Choroid plexus epithelial cell (primary cell): ENCODE data around the gene TMC1.
"Not testable (repeated sequence)": the region's sequence is repeated elsewhere in the genome, so short reads cannot be mapped to it uniquely, and the experiment has no call there.

Experiments used
- DNase-seq: peaks from one replicate; pipeline ENCODE4 v3.0.0-alpha.2; 2010; ENCODE audit warnings: low read depth
- H3K4me3 ChIP-seq: 2 replicates; pipeline ENCODE4 v1.5.1; 2011; ENCODE audit warnings: low read depth, mild to moderate bottlenecking, control low read depth, low read length, moderate library complexity
- TF ChIP-seq, protein P1 (sequence below): conservative IDR thresholded peaks from 2 replicates; pipeline ENCODE4 v1.5.1; 2011; ENCODE audit warnings: low read depth, mild to moderate bottlenecking, control low read depth, inconsistent platforms, low read length, moderate library complexity

The TMC1 gene

DNA sequence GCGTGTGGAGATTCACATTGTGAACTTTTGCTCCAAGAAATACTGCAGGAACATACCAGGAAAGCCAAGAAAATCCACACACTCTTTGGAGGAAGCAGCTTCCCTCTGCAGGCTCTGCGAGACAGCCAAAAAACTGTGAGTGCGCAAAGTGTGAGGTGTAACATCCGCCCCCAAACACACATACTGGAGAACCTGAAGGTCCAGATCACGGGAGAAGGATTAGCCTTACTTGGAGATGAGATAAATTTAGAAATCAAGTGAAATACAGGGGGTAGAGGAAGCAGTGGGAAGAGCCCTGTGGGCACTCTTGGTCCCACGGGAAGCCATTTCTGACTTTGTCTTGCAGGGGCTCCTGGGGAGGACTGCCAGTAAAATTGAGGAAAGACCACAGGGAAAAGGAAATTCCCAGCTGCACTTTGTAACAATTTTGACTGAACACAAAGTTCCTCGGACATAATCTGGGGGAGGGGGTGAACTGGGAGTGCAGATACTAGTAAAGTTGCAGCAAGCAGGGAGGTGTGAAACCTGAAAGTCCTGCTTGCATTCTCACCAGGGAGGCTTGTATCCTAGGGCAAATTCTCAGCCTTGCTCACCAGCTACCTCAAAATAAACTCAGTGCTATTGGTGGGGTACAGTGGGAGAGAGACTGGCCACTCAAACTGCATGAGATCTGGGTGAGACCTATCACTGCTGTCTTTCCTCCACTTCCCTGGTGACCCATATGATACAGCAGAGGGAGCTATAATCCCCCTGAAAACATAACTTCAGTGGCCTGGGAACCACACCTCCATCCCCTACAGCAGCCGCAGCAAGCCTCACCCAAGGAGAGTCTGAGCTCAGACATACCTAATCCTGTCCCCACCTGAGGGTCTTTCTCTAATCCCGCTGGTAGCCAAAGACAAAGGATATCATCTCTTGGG lies 322.4 kb downstream of the TMC1 start:
- TF ChIP-seq, protein P1, sequence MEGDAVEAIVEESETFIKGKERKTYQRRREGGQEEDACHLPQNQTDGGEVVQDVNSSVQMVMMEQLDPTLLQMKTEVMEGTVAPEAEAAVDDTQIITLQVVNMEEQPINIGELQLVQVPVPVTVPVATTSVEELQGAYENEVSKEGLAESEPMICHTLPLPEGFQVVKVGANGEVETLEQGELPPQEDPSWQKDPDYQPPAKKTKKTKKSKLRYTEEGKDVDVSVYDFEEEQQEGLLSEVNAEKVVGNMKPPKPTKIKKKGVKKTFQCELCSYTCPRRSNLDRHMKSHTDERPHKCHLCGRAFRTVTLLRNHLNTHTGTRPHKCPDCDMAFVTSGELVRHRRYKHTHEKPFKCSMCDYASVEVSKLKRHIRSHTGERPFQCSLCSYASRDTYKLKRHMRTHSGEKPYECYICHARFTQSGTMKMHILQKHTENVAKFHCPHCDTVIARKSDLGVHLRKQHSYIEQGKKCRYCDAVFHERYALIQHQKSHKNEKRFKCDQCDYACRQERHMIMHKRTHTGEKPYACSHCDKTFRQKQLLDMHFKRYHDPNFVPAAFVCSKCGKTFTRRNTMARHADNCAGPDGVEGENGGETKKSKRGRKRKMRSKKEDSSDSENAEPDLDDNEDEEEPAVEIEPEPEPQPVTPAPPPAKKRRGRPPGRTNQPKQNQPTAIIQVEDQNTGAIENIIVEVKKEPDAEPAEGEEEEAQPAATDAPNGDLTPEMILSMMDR: peak; percentile 33
- peak; percentile 13 for DNase-seq
- H3K4me3 ChIP-seq: no peak overlapping the region

DNA sequence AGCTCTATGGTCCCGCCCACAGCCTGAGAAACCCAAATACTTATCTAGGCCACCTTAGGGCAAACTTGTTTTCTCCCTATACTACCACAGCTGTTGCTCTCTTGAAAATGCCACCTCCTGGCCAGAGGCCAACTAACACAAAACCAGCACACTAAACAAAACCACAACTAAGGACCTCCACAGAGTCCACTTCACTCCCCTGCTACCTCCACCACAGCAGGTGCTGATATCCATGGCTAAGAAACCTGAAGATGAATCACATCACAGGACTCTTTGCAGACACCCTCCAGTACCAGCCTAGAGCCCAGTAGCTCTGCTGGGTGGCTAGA lies 323.0 kb downstream of the TMC1 start:
- no peak overlapping the region for H3K4me3 ChIP-seq
- TF ChIP-seq, protein P1: no peak
- no peak for DNase-seq

DNA sequence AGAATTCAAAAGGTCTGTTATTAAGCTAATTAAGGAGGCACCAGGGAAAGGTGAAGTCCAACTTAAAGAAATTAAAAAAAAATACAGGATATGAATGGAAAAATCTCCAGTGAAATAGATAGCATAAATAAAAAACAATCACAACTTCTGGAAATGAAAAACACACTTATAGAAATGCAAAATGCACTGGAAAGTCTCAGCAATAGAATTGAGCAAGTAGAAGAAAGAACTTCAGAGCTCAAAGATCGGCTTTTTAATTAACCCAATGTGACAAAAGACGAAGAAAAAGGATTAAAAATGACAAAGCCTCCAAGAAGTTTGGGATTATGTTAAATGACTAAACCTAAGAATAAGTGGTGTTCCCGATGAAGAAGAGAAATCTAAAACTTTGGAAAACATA lies 323.6 kb downstream of the TMC1 start:
- not testable (repeated sequence) for H3K4me3 ChIP-seq, DNase-seq

DNA sequence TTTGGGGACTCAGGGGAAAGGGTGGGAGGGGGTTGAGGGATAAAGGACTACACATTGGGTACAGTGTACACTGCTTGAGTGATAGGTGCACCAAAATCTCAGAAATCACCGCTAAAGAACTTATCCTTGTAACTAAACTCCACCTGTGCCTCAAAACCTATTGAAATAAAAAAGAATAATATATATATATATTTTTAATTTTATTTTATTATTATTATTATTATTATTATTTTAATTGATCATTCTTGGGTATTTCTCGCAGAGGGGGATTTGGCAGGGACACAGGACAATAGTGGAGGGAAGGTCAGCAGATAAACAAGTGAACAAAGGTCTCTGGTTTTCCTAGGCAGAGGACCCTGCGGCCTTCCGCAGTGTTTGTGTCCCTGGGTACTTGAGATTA lies 328.8 kb downstream of the TMC1 start:
- DNase-seq, H3K4me3 ChIP-seq: not testable (repeated sequence)

DNA sequence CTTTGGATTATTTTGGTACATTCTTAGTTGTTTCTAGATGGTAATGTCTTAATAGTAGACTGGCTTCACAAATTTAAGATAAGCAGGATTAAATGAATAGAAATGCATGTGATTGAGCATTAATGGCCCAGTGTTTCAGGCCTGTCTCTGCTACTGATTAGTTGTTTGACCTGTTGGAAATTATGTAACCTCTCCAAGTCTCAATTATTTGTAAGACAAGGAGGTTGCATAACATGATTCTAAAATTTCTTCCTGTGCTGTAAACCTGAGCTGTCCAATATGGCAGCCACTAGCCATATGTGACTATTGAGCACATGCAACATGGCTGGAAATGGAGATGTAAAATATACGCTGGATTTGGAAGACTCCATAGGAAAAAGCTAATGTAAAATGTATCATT lies 333.9 kb downstream of the TMC1 start:
- no peak for DNase-seq
- no peak overlapping the region for H3K4me3 ChIP-seq
- TF ChIP-seq, protein P1: no peak

DNA sequence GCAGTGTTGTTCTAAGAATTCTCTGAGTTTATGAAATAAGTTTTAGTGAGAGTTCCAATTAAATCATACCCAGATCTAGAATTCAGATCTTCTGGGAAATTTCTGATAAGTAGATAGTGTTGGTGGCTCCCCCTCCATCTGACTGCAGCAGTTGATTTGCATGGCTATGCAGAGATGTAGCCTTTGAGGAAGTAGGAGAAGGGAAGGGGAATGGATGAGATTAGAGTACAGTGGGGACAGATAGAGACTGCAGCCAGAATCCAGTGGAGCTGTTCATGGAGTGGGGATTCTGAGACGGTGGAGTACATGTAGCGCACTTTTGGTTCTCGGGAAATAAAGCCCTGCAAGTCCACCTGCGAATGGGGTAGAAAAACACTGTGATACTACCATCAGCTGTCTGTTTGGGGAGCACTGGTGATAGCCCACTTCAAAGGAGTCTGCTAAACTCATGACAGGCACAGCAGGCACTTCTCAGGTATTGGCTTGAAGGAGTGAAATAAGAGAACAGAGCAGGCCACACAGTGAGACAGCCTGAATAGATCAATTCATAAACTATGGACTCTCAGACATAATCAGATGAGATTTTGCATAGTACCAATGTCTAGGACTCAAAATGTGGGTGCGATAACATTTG lies 334.6 kb downstream of the TMC1 start:
- no peak for DNase-seq
- TF ChIP-seq, protein P1: no peak
- H3K4me3 ChIP-seq: no peak overlapping the region

DNA sequence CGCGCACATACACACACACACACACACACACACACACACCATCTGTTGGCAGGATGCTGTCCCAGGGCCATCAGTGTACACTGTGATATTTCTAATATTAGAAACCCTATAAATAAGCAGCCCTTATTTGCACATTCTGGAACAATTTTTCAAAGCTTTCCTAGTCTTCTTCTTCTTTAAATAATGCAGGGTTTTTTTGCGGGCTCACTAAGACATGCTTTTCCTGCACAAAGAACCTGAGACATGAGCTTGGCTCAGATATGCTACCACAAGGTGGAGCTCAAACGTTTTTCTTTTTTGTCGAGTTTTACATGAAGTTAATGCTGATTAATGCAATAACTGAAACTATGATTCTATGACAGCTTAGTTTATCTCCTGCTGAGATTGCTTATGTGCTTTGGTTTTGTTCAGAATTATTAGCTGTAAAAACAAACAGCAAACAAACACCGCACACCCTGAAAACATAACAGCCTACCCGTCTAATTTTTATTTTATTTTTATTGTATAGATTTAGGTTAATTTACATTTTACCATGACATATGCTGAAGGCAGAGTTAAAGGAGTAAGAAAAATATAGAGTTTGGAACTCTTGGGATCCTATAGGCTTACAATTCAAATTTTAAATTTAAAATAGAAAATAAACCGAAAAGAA lies 335.7 kb downstream of the TMC1 start:
- no peak overlapping the region for H3K4me3 ChIP-seq
- TF ChIP-seq, protein P1: peak; percentile 78
- peak; percentile 86 for DNase-seq
